Uterus (tissue), 2 donors: ENCODE data around the gene CCSER1.

ENCODE experiments used
- POLR2A ChIP-seq, 2 donors: fragments of 450-650 bp; IDR thresholded peaks; one replicate each; pipeline ENCODE4 v1.6.1; 2016; ENCODE audit warnings: antibody characterized with exemption in 2 of 2, mild to moderate bottlenecking in 1 of 2, moderate library complexity in 1 of 2
- TF ChIP-seq, protein P1 (sequence below), 4 experiments: fragments of 200-600 bp in 2 of 4; fragments of 450-650 bp in 2 of 4; sonication (generic) in 2 of 4; IDR thresholded peaks; one replicate each; pipeline ENCODE4 v1.5.1; 2016 to 2019; ENCODE audit warnings: antibody characterized with exemption in 4 of 4, mild to moderate bottlenecking in 2 of 4, moderate library complexity in 1 of 4

DNA sequence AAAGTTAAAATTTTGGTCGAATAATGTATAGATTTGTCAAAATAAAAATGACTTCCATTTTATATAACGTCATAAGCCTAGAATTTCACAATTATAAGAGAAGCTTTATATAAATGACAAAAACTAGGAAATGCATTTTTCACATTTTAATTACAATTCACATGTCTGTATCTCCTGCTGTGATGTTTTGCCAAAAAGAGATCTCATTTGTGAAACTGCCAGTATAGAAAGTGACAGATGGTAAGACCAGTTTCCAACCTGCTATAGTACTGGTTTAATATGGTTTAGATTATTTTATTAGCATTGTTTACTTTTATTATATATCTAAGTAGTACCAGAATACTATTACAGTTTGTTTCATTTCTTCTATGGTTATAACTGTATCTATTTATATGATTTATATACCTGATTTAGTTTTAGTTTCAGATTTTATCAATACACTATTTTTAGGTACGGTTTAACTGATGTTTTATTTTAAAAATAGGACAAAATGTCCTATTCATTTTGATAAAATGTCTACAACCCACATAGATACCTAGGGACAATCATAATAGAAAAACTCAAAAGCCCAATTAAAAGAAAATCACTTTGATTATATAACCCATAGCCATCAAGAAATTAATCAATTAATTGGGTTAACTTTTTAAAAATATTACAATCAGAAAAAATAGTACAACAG is 5.4 kb upstream of the CCSER1 start:
- TF ChIP-seq, protein P1, sequence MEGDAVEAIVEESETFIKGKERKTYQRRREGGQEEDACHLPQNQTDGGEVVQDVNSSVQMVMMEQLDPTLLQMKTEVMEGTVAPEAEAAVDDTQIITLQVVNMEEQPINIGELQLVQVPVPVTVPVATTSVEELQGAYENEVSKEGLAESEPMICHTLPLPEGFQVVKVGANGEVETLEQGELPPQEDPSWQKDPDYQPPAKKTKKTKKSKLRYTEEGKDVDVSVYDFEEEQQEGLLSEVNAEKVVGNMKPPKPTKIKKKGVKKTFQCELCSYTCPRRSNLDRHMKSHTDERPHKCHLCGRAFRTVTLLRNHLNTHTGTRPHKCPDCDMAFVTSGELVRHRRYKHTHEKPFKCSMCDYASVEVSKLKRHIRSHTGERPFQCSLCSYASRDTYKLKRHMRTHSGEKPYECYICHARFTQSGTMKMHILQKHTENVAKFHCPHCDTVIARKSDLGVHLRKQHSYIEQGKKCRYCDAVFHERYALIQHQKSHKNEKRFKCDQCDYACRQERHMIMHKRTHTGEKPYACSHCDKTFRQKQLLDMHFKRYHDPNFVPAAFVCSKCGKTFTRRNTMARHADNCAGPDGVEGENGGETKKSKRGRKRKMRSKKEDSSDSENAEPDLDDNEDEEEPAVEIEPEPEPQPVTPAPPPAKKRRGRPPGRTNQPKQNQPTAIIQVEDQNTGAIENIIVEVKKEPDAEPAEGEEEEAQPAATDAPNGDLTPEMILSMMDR (IDR thresholded peaks at IDR 0.05), result no peak
- TF ChIP-seq POLR2A (IDR thresholded peaks at IDR 0.05), result no peak
